PC-9 (cell line): ENCODE results near the gene MECP2. TPM values are rescaled to one million over a fixed set of nuclear protein-coding genes. Genes with fewer than 3 reads are reported as not detected.

Experiments used
- BruUV-seq: library from RNA; stranded (reverse); fragments of 400-500 nt; replicated peaks from 2 replicates; lab custom pipeline; 2021; lab: Mats Ljungman, UMichigan
- CTCF ChIA-PET: fragments of 300-600 bp; sonication (Branson Sonifier 250); formaldehyde crosslinking; loops from one replicate; lab custom pipeline; 2022; ENCODE audit warnings: antibody characterized with exemption; lab: Charles Lee
- POLR2A ChIA-PET: fragments of 300-600 bp; sonication (Branson Sonifier 250); formaldehyde crosslinking; loops from one replicate; lab custom pipeline; 2022; ENCODE audit warnings: antibody characterized with exemption; ENCODE audit not compliant: unreplicated experiment; lab: Charles Lee
- DNase-seq, 2 experiments: peaks; one replicate each; pipeline versions ENCODE4 v3.0.0 to v3.0.0-alpha.2; 2015 to 2022; ENCODE audit warnings: mixed read lengths in 1 of 2
- H2AFZ ChIP-seq: fragments of 200-600 bp; sonication (generic); 2 replicates; pipeline ENCODE4 v1.8.1; 2017; ENCODE audit warnings: antibody characterized with exemption
- H3F3A ChIP-seq: fragments of 200-600 bp; sonication (generic); 2 replicates; pipeline ENCODE4 v1.8.1; 2017; ENCODE audit warnings: antibody characterized with exemption, mild to moderate bottlenecking, low read depth; ENCODE audit not compliant: insufficient read depth
- H3K27ac ChIP-seq: fragments of 200-600 bp; sonication (generic); 2 replicates; pipeline ENCODE4 v1.6.1; 2016; ENCODE audit warnings: mixed run types
- H3K27me3 ChIP-seq: fragments of 200-600 bp; sonication (generic); 2 replicates; pipeline ENCODE4 v1.6.1; 2016; ENCODE audit warnings: low read depth, mixed run types; ENCODE audit not compliant: insufficient read depth
- H3K36me3 ChIP-seq: fragments of 200-600 bp; sonication (generic); 2 replicates; pipeline ENCODE4 v1.6.1; 2016; ENCODE audit warnings: low read depth, mixed run types
- H3K4me1 ChIP-seq: fragments of 200-600 bp; sonication (generic); replicated peaks from 2 replicates; pipeline ENCODE4 v1.6.1; 2016; ENCODE audit warnings: mixed run types; ENCODE audit not compliant: insufficient read depth
- H3K4me2 ChIP-seq: fragments of 200-600 bp; sonication (generic); 2 replicates; pipeline ENCODE4 v1.6.1; 2017; ENCODE audit warnings: mixed run types
- H3K4me3 ChIP-seq: fragments of 200-600 bp; sonication (generic); 2 replicates; pipeline ENCODE4 v1.6.1; 2016; ENCODE audit warnings: mixed run types
- H3K79me2 ChIP-seq: fragments of 200-600 bp; sonication (generic); 2 replicates; pipeline ENCODE4 v1.6.1; 2017; ENCODE audit warnings: low read depth, mixed run types
- H3K9me2 ChIP-seq: fragments of 200-600 bp; sonication (generic); 2 replicates; pipeline ENCODE4 v1.8.1; 2017; ENCODE audit warnings: mild to moderate bottlenecking; ENCODE audit not compliant: insufficient read depth
- H3K9me3 ChIP-seq: fragments of 200-600 bp; sonication (generic); 2 replicates; pipeline ENCODE4 v1.8.1; 2016; ENCODE audit warnings: low read depth; ENCODE audit not compliant: insufficient read depth
- H4K20me1 ChIP-seq: fragments of 200-600 bp; sonication (generic); 2 replicates; pipeline ENCODE4 v1.8.1; 2017; ENCODE audit not compliant: insufficient read depth
- CTCF ChIP-seq: fragments of 200-600 bp; sonication (generic); conservative IDR thresholded peaks from 2 replicates; pipeline ENCODE4 v1.6.1; 2017; ENCODE audit warnings: mixed run types, antibody characterized with exemption, mild to moderate bottlenecking, moderate library complexity
- EZH2 ChIP-seq: fragments of 200-600 bp; sonication (generic); IDR thresholded peaks from 2 replicates; pipeline ENCODE4 v1.8.0; 2017; ENCODE audit warnings: antibody characterized with exemption, low read depth
- intact Hi-C: fragments of 100-400 bp; cut with micrococcal nuclease; formaldehyde crosslinking; loops from one replicate; pipeline ENCODE4 v1.10.0; 2022; ENCODE audit not compliant: unreplicated experiment
- total RNA-seq: library from RNA; stranded (reverse); gene quantifications from 2 replicates; pipeline ENCODE4 v1.2.3, GENCODE V29; 2021

Gene MECP2
- total RNA-seq, 1 experiment from 2014 or later: 85.6 TPM

DNA sequence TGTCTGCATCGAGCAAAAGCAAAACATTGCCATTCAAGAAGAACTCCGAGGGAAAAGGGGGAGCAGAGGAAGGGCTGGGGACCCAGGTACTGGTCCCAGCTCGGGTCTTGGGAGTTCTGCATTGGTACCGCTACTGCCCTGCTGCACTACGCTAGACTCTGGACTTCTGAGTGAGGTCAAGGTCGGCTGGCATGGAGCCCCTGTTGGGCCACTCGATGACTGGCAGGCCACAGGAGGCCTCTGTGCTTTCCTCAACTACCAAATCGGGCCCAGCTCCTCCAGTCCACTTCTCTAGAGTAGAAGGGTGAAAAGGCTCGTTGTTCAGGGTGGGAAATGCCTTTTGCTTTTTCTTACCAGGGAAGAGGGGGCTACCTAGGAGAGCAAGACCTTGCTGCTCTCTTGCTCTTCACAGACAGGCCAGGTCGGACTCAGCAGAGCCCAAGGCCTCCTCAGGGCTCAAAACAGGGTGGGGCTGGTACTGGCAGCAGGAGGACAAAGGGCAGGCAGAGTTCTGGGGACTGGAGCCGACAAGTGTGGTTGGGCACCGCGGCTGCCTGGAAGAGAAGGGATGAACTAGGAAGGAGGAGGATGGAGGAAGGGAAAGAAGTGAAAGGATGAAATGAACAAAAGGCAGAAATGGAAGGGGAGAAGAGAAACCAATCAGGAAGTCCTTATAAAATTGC lies 68.9 kb downstream of the MECP2 start:
- no peaks in the 10 kb centered on the region for H3K27me3 ChIP-seq
- no TSS peak for BruUV-seq
- H3K9me3 ChIP-seq: no peaks in the 10 kb centered on the region
- no peaks in the 10 kb centered on the region for H4K20me1 ChIP-seq
- H3K4me2 ChIP-seq: no peak overlapping the region
- intact Hi-C loops: no loop called here
- H3K9me2 ChIP-seq: no peaks in the 10 kb centered on the region
- no peak for TF ChIP-seq EZH2
- no peak for TF ChIP-seq CTCF
- no peak overlapping the region for H3K27ac ChIP-seq
- POLR2A ChIA-PET: no interaction called here
- H2AFZ ChIP-seq: no peak overlapping the region
- DNase-seq: no peak
- H3K4me1 ChIP-seq: no peaks in the 10 kb centered on the region
- no peaks in the 10 kb centered on the region for H3K36me3 ChIP-seq
- no peak overlapping the region for H3K4me3 ChIP-seq
- H3F3A ChIP-seq: no peaks in the 10 kb centered on the region
- no peaks in the 10 kb centered on the region for H3K79me2 ChIP-seq
- CTCF ChIA-PET: no interaction called here

DNA sequence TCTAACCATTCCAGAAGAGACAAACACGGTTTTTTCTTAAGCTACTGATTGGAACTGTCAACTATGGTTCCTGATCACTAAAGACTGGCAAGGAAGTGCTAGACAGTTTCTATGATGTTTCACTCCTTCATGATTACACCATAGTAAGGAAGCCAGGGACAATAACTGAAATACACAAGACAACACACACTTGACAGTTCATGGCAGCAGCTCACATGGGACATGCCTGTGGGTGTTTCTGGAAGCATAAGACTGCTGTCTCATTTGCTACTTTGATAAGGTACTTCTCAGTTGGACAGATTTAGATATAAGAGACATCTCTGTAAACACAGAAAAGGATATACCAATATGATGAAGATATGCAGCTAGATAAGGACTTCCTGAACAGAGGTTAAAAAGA lies 69.5 kb downstream of the MECP2 start:
- Histone ChIP-seq H2AFZ (no peak overlapping the region), H3F3A (no peaks in the 10 kb centered on the region), H3K36me3 (no peaks in the 10 kb centered on the region), H3K4me1 (no peaks in the 10 kb centered on the region), H4K20me1 (no peaks in the 10 kb centered on the region), H3K9me2 (no peaks in the 10 kb centered on the region), H3K79me2 (no peaks in the 10 kb centered on the region), H3K4me2 (no peak overlapping the region), H3K27me3 (no peaks in the 10 kb centered on the region), H3K9me3 (no peaks in the 10 kb centered on the region), H3K27ac (no peak overlapping the region), H3K4me3 (no peak overlapping the region)
- intact Hi-C loops: no loop called here
- TF ChIP-seq CTCF (no peak), EZH2 (no peak)
- no TSS peak for BruUV-seq
- DNase-seq: no peak
- ChIA-PET POLR2A (no interaction called here), CTCF (no interaction called here)

DNA sequence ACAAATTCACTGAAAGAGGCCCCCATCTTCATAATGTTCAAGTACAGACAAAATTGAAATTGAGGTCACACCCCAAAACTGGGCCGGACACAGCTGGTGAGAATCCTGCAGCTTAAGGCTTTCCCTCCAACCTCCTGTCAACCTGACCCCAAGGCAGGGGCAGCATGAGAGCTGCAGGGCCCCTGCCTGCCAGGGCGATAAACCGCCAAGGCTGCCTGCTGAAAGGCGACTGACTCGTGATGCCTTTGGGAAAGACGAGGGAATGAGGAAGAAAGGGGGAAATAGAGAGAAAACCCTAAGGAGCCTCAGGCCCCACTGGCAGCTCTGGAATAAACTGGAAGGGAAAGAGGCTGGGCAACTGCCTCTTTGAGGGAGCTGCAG lies 70.5 kb downstream of the MECP2 start:
- no peak overlapping the region for H3K27ac ChIP-seq
- no peaks in the 10 kb centered on the region for H3K9me2 ChIP-seq
- intact Hi-C loops: no loop called here
- H3K36me3 ChIP-seq: no peaks in the 10 kb centered on the region
- H3K4me1 ChIP-seq: no peaks in the 10 kb centered on the region
- H3K4me3 ChIP-seq: no peak overlapping the region
- ChIA-PET CTCF (interaction anchor here (0.6 kb wide), 1 partner anchor 105 kb away, joined by 3 read pairs; no protein-coding TSS in a partner anchor), POLR2A (no interaction called here)
- H2AFZ ChIP-seq: no peak overlapping the region
- H3K79me2 ChIP-seq: no peaks in the 10 kb centered on the region
- no peaks in the 10 kb centered on the region for H4K20me1 ChIP-seq
- peaks cover 3% of the 10 kb centered on the region; the same call in 1 of the 2 replicates for H3F3A ChIP-seq
- no peak for DNase-seq
- H3K27me3 ChIP-seq: no peaks in the 10 kb centered on the region
- no peak overlapping the region for H3K4me2 ChIP-seq
- TF ChIP-seq EZH2: no peak
- TF ChIP-seq CTCF: no peak
- no peaks in the 10 kb centered on the region for H3K9me3 ChIP-seq
- no TSS peak for BruUV-seq
